H4 (cell line): ENCODE results near the gene NOX1. TPM values are rescaled to one million over a fixed set of nuclear protein-coding genes. Genes with fewer than 3 reads are reported as not detected.

Source experiments
- DNase-seq: peaks from one replicate; pipeline ENCODE4 v3.0.0-alpha.2; 2015; ENCODE audit warnings: low spot score
- total RNA-seq: library from RNA; depleted of rRNA; stranded (reverse); fragments of >200 nt; shearing (Covaris generic); gene quantifications from 2 replicates; pipeline ENCODE4 v1.2.3, GENCODE V29; 2014; rRNA removed

The NOX1 gene
- total RNA-seq, result not detected in 2 replicates

GRCh38 chrX:100874325-100874724 is at the start of gene NOX1:
Gene NOX1 (minus strand): TSS chrX:100874359. CDS start chrX:100874139, 220 bp downstream.
- DNase-seq, result no peak

DNA sequence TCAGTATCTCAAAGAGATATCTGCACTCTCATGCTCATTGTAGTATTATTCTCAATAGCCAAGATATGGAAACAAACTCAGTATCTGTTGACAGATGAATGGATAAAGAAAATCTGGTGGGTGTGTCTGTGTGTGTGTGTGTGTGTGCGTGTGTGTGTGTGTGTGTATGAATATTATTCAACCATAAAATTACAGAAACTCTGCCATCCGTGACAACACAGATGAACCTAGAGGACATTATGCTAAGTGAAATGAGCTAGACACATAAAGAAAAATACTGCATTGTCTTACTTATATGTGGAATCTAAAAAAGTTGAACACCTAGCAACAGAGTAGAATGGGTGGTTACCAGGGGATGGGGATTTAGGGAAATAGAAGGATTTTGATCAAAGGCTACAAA is 41.4 kb upstream of the NOX1 start:
- DNase-seq, result no peak

GRCh38 chrX:100913111-100913510 is 39.0 kb upstream of the NOX1 start:
- no peak for DNase-seq

- no peak for DNase-seq
Observed at GRCh38 chrX:100911731-100912130, 37.6 kb upstream of the NOX1 start.

DNA sequence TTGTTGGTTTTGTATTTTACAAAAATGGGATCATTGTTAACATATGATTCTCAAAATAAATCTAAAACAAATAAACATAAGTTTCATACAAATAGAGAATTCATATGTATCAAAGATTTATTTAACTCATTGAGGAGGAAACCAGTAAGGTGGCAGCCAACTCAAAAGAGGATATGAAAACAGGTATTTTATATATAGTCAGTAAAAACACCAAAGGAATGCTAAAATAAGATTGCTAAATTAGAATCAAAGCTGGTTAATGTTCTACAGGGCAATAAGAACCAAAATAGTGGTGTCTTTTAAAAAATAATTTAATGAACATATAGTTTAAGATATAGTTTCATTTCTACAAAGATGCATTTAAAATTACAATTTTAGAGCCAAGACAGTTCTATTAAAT is 31.5 kb upstream of the NOX1 start:
- no peak for DNase-seq

GRCh38 chrX:100904433-100904832 is 30.3 kb upstream of the NOX1 start:
- no peak for DNase-seq

GRCh38 chrX:100895365-100896075 is 21.4 kb upstream of the NOX1 start:
- DNase-seq, result peak; percentile 17

DNA sequence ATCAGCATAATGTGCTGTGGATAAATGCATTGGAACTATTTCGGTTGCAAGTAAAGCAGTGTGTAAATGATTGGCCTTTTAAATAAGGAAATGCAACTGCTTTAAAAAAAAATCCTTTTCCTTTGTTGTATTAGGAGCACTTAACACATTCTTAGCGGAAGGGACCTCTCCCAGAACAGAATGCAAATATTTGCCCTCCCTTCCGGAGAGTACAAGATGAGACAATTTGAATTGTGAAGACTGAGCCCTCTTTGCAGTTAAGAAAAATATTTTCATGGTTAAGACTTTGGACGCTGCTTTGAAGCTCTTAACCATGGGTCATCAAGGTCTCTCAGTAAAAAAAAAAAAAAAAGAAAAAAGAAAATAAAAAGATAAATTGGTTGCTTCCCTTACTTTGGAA is 9.5 kb upstream of the NOX1 start:
- DNase-seq, result no peak

- DNase-seq, result no peak
Observed at GRCh38 chrX:100880368-100880767, 6.2 kb upstream of the NOX1 start.

DNA sequence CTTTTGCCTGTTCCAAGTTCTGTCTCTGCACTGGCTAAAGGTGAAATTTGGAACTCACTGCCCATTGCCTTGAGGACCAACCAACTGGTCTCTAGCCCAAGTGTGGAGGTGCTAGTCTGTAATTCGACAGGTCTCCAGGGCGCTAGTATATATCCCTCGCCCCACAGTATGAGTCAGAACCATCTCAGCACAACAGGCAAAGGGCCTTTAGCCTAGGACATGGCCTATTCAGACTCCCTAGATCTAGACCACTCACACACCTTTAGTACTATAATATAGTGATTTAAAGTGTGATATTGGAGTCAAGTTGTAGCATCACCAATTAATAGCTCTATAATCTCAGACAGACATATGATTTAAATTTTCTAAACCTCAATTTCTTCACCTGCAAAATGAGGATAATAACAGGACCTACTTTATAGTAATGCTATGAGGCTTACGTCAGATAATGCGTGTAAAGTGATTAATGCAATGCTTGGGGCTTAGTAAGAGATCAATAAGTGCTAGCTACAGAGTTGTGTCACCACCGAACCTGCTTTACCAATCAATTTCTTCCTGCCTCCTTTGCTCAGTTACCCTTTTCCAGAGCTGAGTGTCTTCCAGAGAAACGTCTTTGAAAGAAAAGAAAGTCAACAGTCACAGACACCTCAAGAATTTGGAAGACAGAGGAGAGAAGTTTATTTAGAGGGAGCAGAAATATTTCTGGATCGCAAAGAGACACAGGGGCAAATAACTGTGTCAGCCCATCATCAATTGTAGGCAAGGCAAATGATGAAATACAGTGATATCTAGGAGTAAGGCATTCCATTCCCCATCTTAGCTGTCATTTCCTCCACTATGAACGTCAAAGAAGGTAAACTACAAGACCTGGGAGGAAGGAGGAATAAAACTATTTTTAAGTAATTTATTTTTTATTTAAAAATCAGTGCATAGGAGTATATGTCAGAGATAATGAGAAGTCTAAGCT is 2.3 kb downstream of the NOX1 start:
- DNase-seq, result no peak

DNA sequence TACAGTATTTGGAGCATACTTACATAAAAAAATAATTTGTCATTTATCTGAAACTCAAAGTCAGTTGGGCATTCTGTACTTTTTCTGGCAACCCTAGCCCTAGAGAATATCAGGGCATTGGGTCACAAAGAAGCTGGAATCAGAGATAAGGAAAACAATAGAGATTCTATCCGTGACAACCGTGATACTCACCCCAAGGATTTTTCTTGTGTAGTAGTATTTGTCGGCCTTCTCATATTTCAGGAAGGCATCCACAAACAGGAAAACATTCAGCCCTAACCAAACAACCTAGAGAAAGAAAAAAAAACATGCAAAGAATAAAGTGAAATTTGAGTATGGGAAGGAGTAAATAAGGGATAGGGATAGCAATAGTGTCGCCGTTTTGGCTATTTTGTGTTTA is 3.6 kb downstream of the NOX1 start:
- no peak for DNase-seq

DNA sequence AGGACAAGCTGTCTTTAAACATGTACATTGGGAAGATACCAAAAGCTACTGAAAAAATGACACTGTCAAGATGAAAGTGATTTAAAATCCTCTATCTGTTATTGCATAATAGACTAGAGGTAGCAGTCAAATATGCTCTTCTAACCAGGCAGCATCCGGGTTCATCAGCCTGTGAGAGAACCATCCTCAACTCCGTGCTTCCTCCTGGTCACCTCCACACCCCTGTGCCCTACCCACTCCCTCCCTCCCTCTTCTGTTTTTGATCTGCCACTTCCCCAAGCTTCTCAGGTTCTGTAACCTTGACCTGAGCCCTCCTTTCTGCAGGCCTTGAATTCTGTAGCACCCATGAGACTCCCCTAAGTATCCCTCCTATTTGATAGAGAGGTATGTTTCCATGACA is 5.9 kb downstream of the NOX1 start:
- no peak for DNase-seq

DNA sequence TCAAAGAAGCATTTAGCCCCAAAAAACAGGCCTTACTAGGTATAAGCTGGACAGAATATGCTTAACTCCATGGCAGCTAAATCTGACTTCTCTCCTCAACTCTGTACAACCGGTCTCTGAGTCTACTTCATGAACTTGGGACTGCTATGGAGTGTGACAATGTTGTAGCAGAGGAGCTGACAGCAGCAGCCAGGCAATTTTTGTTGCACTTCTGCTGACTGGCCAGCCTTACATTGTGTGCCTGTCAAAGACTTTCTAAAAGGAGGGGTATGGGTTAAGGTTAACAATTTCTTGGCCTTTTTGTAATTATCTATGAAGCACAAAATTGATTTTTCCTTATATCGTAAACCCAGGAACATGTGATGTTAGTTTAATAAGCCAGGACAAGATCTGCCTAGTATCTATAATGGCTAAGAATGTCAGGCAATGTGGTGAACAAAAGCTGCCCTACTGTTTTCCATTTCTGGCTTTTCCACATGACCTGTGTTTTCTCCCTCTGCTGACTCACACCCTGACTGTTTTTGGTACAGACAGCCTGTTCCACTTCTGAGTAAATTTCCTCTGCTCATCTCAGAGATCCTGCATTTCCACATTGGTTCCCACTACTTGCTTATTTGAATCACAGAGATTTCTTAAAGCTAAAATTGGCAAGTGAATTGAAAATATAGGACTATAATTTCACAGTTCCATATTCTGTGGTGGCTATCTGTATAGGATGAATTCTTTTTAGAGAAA is 9.3 kb downstream of the NOX1 start:
- DNase-seq, result no peak

DNA sequence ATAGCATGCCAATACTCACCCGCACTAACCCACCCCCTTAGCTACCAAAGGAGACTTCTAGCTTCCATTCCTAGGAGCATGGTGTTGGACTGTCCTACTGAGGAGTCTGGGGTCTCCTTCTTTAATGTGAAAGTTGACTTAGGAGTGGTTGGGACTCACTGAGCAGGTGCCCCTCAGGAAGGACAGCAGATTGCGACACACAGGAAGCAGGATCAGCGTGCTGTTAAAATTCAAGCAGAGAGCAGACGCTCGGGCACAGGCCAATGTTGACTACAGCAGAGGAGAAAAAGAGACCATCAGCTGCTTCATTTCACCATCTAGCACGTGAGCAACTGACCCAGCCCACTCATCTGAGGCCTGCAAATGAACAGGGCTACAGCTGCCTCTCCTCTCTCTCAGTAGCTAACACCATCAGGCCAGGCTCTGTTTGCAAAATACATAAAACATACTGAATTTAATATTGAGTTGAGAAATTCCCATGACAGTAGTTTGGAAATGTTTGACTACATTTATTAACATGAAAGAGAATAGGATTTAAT is 10.8 kb downstream of the NOX1 start:
- no peak for DNase-seq

DNA sequence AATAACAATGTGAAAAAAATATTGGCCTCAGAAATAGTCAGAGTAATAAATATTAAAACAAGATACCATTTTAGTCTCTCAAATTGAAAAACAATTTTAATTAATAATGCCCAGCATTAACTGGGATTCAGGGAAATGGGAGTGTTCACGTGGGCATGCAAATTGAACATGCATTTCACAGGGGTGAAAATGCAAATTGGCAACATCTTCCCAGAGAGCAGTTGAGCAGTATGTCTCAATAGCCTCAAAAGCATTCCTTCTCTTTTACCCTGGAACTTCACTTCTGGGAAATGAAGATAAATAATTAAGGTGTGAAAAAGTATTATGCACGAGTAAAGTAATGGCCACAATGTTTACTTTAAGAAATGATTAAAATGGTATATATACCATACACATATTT is 21.3 kb downstream of the NOX1 start:
- DNase-seq, result no peak

DNA sequence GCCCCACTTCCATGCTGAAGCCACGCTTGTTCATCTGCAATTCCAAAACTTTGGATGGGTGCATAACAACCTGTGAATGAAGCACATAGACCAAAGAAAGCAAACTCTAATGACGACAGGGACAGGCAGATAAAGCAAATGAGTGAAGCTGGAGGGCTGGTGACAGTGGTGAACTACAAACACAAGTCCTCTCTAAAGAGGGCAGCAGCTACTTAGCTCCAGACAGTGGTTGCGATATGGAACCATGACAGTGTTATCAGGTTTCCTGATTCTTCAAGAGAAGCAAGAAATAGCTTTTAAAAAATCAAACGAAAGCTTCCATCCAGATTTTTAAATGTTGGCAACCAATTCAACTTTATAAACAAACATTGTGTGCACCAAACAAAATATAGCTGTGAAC is 23.8 kb downstream of the NOX1 start:
- DNase-seq, result no peak

DNA sequence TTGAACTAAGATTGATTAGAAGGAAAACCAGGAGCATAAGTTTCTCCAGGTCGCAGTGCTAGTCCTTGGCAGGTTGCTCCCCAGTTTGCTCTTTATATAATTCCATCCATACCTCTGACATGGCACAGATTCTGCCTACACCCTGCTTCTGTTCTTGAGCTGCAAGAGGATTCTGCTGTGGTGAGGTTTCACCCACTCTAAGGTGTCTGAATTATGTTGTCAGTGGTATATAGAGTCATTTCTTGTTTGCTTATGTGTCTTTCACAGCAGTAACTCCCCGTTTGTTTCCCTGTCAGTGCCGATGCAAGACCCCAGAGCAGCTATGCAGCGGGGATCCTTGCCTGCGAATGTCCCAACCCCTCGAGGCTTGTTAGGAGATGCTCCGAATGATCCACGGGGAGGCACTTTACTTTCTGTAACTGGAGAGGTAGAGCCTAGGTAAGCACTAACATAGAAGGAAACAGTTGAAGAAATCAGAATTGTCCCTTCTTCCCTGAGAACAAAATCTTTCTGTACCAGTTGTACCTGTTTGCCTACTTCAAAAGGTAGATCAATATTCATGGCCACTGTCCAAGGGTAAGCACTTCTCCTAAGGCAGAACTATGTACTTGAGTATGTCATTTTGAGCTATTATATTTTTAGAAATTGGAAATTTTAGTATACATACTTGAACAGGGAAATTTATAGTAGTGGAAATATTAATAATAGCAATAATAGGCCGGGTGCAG is 42.8 kb downstream of the NOX1 start:
- no peak for DNase-seq

DNA sequence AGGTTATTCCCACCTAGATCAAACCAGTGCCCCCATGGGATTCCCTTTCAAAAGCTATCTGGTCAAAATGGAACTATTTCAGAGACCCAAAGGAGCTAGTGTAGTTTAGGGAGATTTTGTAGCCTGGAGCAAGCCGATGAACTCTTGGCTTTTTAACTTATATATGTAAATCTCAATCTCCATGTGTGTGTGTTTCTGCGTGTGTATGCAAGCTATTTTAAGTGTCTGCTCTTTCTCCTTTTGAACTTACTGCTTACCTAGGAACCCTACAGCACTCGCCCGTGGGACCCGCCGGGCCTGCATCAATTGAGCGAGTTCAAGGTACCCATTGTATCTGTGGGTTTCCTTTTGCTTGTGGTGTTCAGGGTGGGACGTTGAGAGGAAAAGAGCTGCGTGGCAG is 43.6 kb downstream of the NOX1 start:
- DNase-seq, result no peak

GRCh38 chrX:100830143-100830542 is 44.0 kb downstream of the NOX1 start:
- no peak for DNase-seq

DNA sequence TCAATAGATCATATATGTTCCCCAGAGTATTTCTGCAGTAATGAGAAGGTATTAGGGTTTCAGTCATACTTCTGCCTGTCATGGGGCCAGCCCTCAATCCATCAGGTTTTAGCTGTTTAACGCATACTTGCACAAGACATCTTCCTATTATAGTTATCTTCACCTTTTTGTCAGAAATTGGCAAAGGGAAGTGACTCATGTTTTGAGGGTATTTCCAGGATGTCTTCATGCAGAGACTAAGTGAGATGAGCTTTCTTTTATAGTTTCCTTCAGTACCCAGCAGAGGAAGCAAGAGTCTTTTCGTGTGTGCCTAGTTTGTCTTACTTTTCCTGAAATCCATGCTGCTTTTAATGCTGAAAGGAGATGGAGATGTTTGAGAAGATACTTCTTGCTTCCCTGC is 44.4 kb downstream of the NOX1 start:
- DNase-seq, result no peak
